SK-N-SH (cell line): Measurements from ENCODE around the gene IL2RA. TPM values are rescaled to one million over a fixed set of nuclear protein-coding genes. Genes with fewer than 3 reads are reported as not detected.

ENCODE experiments used
- CTCF ChIA-PET: fragments of 300-600, 350-600 bp; formaldehyde crosslinking; extraction: SDS; loops from one replicate; lab custom pipeline; 2021; lab: Yijun Ruan, JAX
- POLR2A ChIA-PET: fragments of 350-600 bp; sonication (Branson Sonifier 250); formaldehyde crosslinking; extraction: SDS; loops from one replicate; lab custom pipeline; 2020; ENCODE audit warnings: antibody characterized with exemption, inconsistent platforms; lab: Yijun Ruan, JAX
- DNase-seq: peaks from one replicate; pipeline ENCODE4 v3.0.0; 2012
- H2AFZ ChIP-seq: fragments of 200-600 bp; sonication (generic); 2 replicates; pipeline ENCODE4 v1.8.1; 2016; ENCODE audit warnings: antibody characterized with exemption, mild to moderate bottlenecking, low read depth
- H3F3A ChIP-seq: fragments of 200-600 bp; sonication (generic); replicated peaks from 2 replicates; pipeline ENCODE3; 2016; ENCODE audit warnings: antibody characterized with exemption, mild to moderate bottlenecking; ENCODE audit not compliant: insufficient read depth
- H3K27ac ChIP-seq, 2 experiments: fragments of 200-500 bp in 1 of 2; fragments of 200-600 bp in 1 of 2; sonication (Bioruptor generic) in 1 of 2; sonication (generic), shearing (Covaris generic) in 1 of 2; 2 replicates each; pipeline versions ENCODE4 v1.5.1 to v1.6.1; 2014 to 2016; ENCODE audit warnings: low read depth in 2 of 2, inconsistent platforms in 1 of 2, low read length in 1 of 2, mild to moderate bottlenecking in 1 of 2, mixed read lengths in 1 of 2
- H3K27me3 ChIP-seq: fragments of 200-600 bp; sonication (generic), shearing (Covaris generic); 2 replicates; pipeline ENCODE4 v1.6.1; 2016; ENCODE audit warnings: mixed run types; ENCODE audit not compliant: insufficient read depth
- H3K36me3 ChIP-seq, 2 experiments: fragments of 200-500 bp in 1 of 2; fragments of 200-600 bp in 1 of 2; sonication (Bioruptor generic) in 1 of 2; sonication (generic) in 1 of 2; replicated peaks in 1 of 2; 2 replicates each; pipeline versions ENCODE3 to v1.5.1; 2014 to 2016; ENCODE audit warnings: low read length in 1 of 2, mild to moderate bottlenecking in 1 of 2; ENCODE audit not compliant: insufficient read depth in 2 of 2, control insufficient read depth in 1 of 2
- H3K4me1 ChIP-seq, 2 experiments: fragments of 200-500 bp in 1 of 2; fragments of 200-600 bp in 1 of 2; sonication (Bioruptor generic) in 1 of 2; sonication (generic), shearing (Covaris generic) in 1 of 2; 2 replicates each; pipeline versions ENCODE4 v1.5.1 to v1.6.1; 2014 to 2016; ENCODE audit warnings: low read depth in 1 of 2, low read length in 1 of 2, mixed run types in 1 of 2; ENCODE audit not compliant: insufficient read depth in 2 of 2, control insufficient read depth in 1 of 2
- H3K4me2 ChIP-seq: fragments of 200-600 bp; sonication (generic), shearing (Covaris generic); 2 replicates; pipeline ENCODE4 v1.6.1; 2017; ENCODE audit warnings: mixed run types
- H3K4me3 ChIP-seq, 2 experiments: fragments of 200-500 bp in 1 of 2; fragments of 200-600 bp in 1 of 2; sonication (Bioruptor generic) in 1 of 2; sonication (generic), shearing (Covaris generic) in 1 of 2; 2 replicates each; pipeline versions ENCODE4 v1.5.1 to v1.8.1; 2014 to 2016; ENCODE audit warnings: low read depth in 2 of 2, inconsistent platforms in 1 of 2, low read length in 1 of 2, mild to moderate bottlenecking in 1 of 2, mixed read lengths in 1 of 2, moderate library complexity in 1 of 2
- H3K79me2 ChIP-seq: fragments of 200-600 bp; sonication (generic); 2 replicates; pipeline ENCODE4 v1.8.1; 2017; ENCODE audit warnings: mild to moderate bottlenecking; ENCODE audit not compliant: insufficient read depth
- H3K9ac ChIP-seq: fragments of 200-600 bp; sonication (generic); 2 replicates; pipeline ENCODE4 v1.6.1; 2017; ENCODE audit warnings: mixed run types
- H3K9me2 ChIP-seq: fragments of 200-600 bp; sonication (generic); 2 replicates; pipeline ENCODE4 v1.6.1; 2017; ENCODE audit warnings: mixed run types
- H3K9me3 ChIP-seq: fragments of 200-600 bp; sonication (generic); 2 replicates; pipeline ENCODE4 v1.6.1; 2017; ENCODE audit warnings: mixed run types, mild to moderate bottlenecking, moderate library complexity
- H4K20me1 ChIP-seq: fragments of 200-600 bp; sonication (generic); 2 replicates; pipeline ENCODE4 v1.6.1; 2017; ENCODE audit warnings: mild to moderate bottlenecking, mixed run types; ENCODE audit not compliant: insufficient read depth
- CHD2 ChIP-seq: fragments of 150-350 bp; IDR thresholded peaks from 2 replicates; pipeline ENCODE4 v1.6.1; 2018; ENCODE audit warnings: low read length; ENCODE audit not compliant: partially characterized antibody
- EZH2phosphoT487 ChIP-seq: fragments of 200-600 bp; sonication (generic); IDR thresholded peaks from 2 replicates; pipeline ENCODE4 v1.6.1; 2017; ENCODE audit warnings: low read depth, mixed run types, mild to moderate bottlenecking, antibody characterized with exemption, moderate library complexity, borderline replicate concordance
- FOSL2 ChIP-seq: IDR thresholded peaks from 2 replicates; pipeline ENCODE4 v1.4.0; 2012; ENCODE audit warnings: low read depth, mild to moderate bottlenecking, moderate library complexity, borderline replicate concordance
- FOXJ3 ChIP-seq: sonication (generic); formaldehyde crosslinking; IDR thresholded peaks from 2 replicates; pipeline ENCODE4 v1.5.1; 2020; ENCODE audit warnings: mild to moderate bottlenecking, missing genetic modification reagents
- FOXM1 ChIP-seq: IDR thresholded peaks from 2 replicates; pipeline ENCODE4 v1.4.0; 2012; ENCODE audit warnings: low read depth, mild to moderate bottlenecking
- GABPA ChIP-seq: IDR thresholded peaks from 2 replicates; pipeline ENCODE4 v1.4.0; 2012; ENCODE audit warnings: low read depth, mild to moderate bottlenecking
- GATA2 ChIP-seq: sonication (generic); formaldehyde crosslinking; IDR thresholded peaks from 2 replicates; pipeline ENCODE4 v1.5.0; 2020; ENCODE audit warnings: mild to moderate bottlenecking, missing genetic modification reagents
- NFIC ChIP-seq: IDR thresholded peaks from 2 replicates; pipeline ENCODE4 v1.4.0; 2012; ENCODE audit warnings: borderline replicate concordance
- REST ChIP-seq: IDR thresholded peaks from 2 replicates; pipeline ENCODE4 v1.6.1; 2012; ENCODE audit warnings: mild to moderate bottlenecking, low read depth, low read length, moderate library complexity
- SIN3A ChIP-seq: IDR thresholded peaks from 2 replicates; pipeline ENCODE4 v1.6.1; 2012; ENCODE audit warnings: low read depth, mild to moderate bottlenecking, low read length, moderate library complexity, borderline replicate concordance
- TCF12 ChIP-seq: IDR thresholded peaks from 2 replicates; pipeline ENCODE4 v1.4.0; 2012
- USF2 ChIP-seq: fragments of 150-350 bp; IDR thresholded peaks from 2 replicates; pipeline ENCODE4 v1.6.1; 2017; ENCODE audit warnings: antibody characterized with exemption, low read length, low read depth, borderline replicate concordance
- WGBS: methylation state at CpG from one replicate; pipeline ENCODE4 v1.1.6; 2017; ENCODE audit warnings: low lambda C conversion rate; 5-methylcytosine and 5-hydroxymethylcytosine counted together
- polyA plus RNA-seq, 3 experiments: library from polyadenylated mRNA; depleted of rRNA; stranded (reverse); fragments of >200 nt; gene quantifications; 2 replicates each; pipeline ENCODE4 v1.2.3, GENCODE V29; 2012
- TF ChIP-seq, protein P1 (sequence below): IDR thresholded peaks from 2 replicates; pipeline ENCODE4 v1.4.0; 2012; ENCODE audit warnings: low read depth, borderline replicate concordance

Gene IL2RA
- polyA plus RNA-seq, 1 of the 3 experiments (the other 2 are of a cell fraction): not detected

DNA sequence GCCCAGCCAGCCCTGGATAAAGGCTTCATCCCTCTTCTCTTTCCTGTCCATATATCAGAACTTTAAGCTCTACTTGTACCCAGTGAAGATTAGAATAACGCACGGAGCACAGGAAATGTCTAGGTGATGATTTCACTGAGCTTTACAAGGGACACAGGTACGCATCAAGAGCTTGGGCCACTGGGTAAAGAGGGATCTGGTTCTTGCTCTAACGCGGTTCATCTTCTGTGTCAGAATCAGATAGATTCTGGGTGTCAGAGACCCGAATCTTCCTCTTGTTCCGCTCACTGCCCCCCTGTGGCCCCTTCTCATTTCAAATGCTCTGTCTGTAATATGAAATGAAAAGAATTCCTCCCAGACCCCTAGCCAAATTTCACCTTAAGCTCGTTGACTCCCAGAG is 24.7 kb downstream of the IL2RA start:
- TF ChIP-seq GATA2 (CRISPR knock-in tag) (no peak), USF2 (no peak), FOXM1 (no peak), FOSL2 (no peak), SIN3A (no peak), EZH2phosphoT487 (no peak)
- Histone ChIP-seq H3K27me3 (peaks cover 29% of the 10 kb centered on the region; the same call in 1 of the 2 replicates), H3K4me1 (no peaks in the 10 kb centered on the region), H3K9me3 (no peaks in the 10 kb centered on the region), H3K4me3 (no peak overlapping the region), H3F3A (no peaks in the 10 kb centered on the region), H4K20me1 (no peaks in the 10 kb centered on the region), H3K9ac (no peak overlapping the region), H3K27ac (no peak overlapping the region), H3K9me2 (no peaks in the 10 kb centered on the region; the same call in 1 of the 2 replicates), H3K36me3 (no peaks in the 10 kb centered on the region), H3K4me2 (no peak overlapping the region), H2AFZ (no peak overlapping the region), H3K79me2 (no peaks in the 10 kb centered on the region)
- POLR2A ChIA-PET: no interaction called here
- CTCF ChIA-PET: interaction anchor here (2.2 kb wide), 1 partner anchor 24 kb away, joined by 5 read pairs; no protein-coding TSS in a partner anchor
- 51% methylated on average over 8 of the region's 8 CpGs for WGBS
- DNase-seq: no peak

DNA sequence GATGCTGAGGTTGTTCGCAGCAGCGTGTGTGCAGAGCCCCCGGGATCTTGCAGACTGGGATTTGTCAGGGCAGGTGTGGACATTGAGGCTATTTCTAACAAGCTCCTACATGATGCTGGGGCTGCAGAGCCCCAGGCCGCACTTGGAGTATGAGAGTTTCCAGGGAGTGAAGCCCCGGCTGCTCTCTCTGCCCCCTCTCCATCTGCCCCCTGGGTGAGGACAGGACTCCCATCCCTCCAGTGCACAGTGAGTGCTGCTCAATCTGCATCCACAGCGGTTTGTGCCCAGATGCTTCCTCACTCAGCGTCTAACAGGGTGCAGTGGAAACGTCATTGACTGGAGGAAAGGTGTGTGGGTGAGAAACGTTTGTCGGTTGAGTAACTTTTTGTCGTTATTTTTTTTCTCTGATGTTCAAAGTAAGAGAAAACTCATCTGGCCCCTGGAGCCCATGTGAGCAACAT is 25.3 kb downstream of the IL2RA start:
- TF ChIP-seq NFIC (no peak), CHD2 (no peak), GATA2 (CRISPR knock-in tag) (no peak), TCF12 (no peak), FOSL2 (no peak), USF2 (no peak), REST (no peak), FOXJ3 (CRISPR knock-in tag) (no peak), GABPA (no peak)
- TF ChIP-seq, protein P1, sequence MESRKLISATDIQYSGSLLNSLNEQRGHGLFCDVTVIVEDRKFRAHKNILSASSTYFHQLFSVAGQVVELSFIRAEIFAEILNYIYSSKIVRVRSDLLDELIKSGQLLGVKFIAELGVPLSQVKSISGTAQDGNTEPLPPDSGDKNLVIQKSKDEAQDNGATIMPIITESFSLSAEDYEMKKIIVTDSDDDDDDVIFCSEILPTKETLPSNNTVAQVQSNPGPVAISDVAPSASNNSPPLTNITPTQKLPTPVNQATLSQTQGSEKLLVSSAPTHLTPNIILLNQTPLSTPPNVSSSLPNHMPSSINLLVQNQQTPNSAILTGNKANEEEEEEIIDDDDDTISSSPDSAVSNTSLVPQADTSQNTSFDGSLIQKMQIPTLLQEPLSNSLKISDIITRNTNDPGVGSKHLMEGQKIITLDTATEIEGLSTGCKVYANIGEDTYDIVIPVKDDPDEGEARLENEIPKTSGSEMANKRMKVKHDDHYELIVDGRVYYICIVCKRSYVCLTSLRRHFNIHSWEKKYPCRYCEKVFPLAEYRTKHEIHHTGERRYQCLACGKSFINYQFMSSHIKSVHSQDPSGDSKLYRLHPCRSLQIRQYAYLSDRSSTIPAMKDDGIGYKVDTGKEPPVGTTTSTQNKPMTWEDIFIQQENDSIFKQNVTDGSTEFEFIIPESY: no peak
- TF ChIP-seq, all 33 proteins: peak for 0
- H3K9me2 ChIP-seq: no peaks in the 10 kb centered on the region
- no peaks in the 10 kb centered on the region for H4K20me1 ChIP-seq
- ChIA-PET POLR2A (no interaction called here), CTCF (interaction anchor here (2.2 kb wide), 1 partner anchor 23 kb away, joined by 5 read pairs; no protein-coding TSS in a partner anchor)
- no peak for DNase-seq
- H3K79me2 ChIP-seq: no peaks in the 10 kb centered on the region
- H3K36me3 ChIP-seq: no peaks in the 10 kb centered on the region
- no peaks in the 10 kb centered on the region; the same call in 1 of the 2 replicates for H3K9me3 ChIP-seq
- WGBS: 28% methylated on average over 9 of the region's 11 CpGs
- H3F3A ChIP-seq: no peaks in the 10 kb centered on the region
- no peaks in the 10 kb centered on the region for H3K4me1 ChIP-seq
- no peak overlapping the region for H3K27ac ChIP-seq
- H3K4me2 ChIP-seq: no peak overlapping the region
- no peak overlapping the region for H3K9ac ChIP-seq
- no peak overlapping the region for H2AFZ ChIP-seq
- H3K4me3 ChIP-seq: no peak overlapping the region
- peaks cover 29% of the 10 kb centered on the region; the same call in 1 of the 2 replicates for H3K27me3 ChIP-seq
